HG03575 (cell line): ENCODE measurements around the gene ZNF586.
A peak's percentile ranks its signal among the peaks of the same experiment; 100 is the strongest.
"Not testable (repeated sequence)": the region's sequence is repeated elsewhere in the genome, so short reads cannot be mapped to it uniquely, and the experiment has no call there.

Source experiments
- ATAC-seq: cut with Tn5 transposase; IDR thresholded peaks from one replicate; pipeline ENCODE4 v1.9.1; 2021; ENCODE audit not compliant: unreplicated experiment, insufficient number of reproducible peaks, low FRiP score; ENCODE audit errors: extremely low read depth

ZNF586 gene

DNA sequence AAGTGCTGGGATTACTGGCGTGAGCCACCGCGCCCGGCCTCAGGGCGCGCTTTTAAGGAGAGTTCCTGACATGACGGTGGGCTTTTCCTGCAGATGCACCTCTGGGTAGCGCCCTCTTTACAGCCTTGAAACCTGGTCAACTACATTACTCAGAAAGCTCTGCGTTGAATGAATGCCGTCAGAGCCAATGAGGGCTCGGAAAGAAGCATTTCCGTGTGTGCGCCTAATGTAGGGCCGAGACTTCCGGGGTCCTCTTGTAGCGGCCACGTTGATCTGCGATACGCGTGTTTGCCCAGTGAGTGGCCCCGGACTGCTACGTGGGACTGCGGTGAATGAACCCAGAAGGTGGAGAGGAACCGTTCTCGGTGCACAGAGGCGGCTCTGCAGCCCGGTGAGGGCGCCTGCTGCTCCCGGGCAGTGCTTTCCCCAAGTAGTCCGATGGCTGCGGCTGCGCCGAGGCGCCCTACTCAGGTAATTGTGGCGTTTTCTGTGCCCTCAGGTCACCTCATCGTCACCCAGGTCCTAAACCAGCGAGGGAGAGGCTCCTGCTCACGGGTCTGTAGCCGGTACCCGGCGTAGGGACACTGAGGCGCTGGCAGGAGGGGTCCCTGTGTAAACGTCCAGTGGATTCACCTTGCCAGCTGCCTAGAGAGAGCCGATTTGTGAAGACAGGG, 50.1 kb downstream of the ZNF586 start:
- peak; percentile 59 for ATAC-seq

GRCh38 chr19:57820599-57820998, 51.1 kb downstream of the ZNF586 start:
- ATAC-seq: no peak

- not testable (repeated sequence) for ATAC-seq
Observed at GRCh38 chr19:57821095-57821494, 51.6 kb downstream of the ZNF586 start.

GRCh38 chr19:57821501-57821900, 52.0 kb downstream of the ZNF586 start:
- not testable (repeated sequence) for ATAC-seq

- ATAC-seq: not testable (repeated sequence)
Observed at GRCh38 chr19:57823155-57823554, 53.7 kb downstream of the ZNF586 start.

GRCh38 chr19:57823608-57824007, 54.1 kb downstream of the ZNF586 start:
- ATAC-seq: not testable (repeated sequence)

DNA sequence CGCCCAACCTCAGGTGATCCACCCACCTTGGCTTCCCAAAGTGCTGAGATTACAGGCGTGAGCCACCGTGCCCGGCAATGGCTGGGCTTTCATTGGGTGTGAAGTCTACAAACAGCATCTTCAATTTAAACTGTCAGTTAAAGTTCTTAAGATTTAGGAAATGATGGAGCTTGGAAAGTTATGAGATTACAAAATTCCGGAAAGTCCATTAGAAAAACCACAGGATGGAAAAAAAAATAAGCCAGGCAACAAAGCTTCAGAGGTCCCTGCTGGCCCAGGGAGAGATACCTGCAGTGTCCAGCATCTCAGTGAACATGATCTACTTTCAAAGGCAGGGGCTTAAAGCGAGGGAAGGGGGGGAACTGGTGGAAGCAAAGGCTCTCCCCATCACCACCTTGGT, 56.0 kb downstream of the ZNF586 start:
- no peak for ATAC-seq

DNA sequence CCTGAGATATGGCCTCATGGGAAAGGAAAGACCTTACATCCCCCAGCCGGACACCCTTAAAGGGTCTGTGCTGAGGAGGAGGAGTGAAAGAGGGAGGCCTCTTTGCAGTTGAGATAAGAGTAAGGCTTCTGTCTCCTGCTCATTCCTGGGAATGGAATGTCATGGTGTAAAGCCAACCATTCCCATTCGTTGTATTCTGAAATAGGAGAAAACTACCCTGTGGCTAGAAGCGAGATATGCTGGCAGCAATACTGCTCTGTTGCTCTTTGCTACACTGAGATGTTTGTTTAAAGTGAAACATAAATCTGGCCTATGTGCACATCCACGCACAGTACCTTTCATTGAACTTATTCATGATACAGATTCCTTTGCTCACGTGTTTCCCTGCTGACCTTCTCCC, 59.8 kb downstream of the ZNF586 start:
- no peak for ATAC-seq

DNA sequence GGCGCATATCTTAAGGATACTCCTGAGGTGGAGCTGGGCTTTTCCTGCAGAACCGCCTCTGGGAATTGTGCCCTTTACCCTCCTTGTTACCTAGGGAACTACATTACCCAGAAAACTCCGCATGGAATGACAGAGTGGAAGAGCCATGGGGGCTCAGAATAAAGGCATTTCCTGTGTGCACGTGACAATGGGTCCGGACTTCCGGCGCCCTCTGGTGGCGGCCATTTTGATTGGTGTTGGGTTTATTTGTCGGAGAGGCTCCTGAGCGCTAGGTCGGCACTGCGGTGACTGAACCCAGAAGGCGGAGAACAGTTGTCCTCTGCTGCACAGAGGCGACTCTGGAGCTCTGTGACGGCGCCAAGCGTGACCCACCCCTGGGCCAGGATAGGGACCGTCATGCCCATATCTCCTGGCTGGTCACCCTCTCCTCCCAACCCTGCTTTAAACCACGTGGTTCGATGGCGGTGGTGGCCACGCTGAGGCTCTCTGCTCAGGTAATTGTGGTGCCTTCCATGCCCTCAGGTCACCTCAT, 60.7 kb downstream of the ZNF586 start, which contains the start of gene ZNF587B:
ZNF587B (plus strand) TSS at position 229 of the 532 bp plus-strand sequence; CDS start at position 459, 230 bp downstream.
- no peak for ATAC-seq
